ENCODE data around the gene LPAR6.
"Not testable (repeated sequence)": the region's sequence is repeated elsewhere in the genome, so short reads cannot be mapped to it uniquely, and the experiment has no call there.

Gene LPAR6, protein sequence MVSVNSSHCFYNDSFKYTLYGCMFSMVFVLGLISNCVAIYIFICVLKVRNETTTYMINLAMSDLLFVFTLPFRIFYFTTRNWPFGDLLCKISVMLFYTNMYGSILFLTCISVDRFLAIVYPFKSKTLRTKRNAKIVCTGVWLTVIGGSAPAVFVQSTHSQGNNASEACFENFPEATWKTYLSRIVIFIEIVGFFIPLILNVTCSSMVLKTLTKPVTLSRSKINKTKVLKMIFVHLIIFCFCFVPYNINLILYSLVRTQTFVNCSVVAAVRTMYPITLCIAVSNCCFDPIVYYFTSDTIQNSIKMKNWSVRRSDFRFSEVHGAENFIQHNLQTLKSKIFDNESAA

DNA sequence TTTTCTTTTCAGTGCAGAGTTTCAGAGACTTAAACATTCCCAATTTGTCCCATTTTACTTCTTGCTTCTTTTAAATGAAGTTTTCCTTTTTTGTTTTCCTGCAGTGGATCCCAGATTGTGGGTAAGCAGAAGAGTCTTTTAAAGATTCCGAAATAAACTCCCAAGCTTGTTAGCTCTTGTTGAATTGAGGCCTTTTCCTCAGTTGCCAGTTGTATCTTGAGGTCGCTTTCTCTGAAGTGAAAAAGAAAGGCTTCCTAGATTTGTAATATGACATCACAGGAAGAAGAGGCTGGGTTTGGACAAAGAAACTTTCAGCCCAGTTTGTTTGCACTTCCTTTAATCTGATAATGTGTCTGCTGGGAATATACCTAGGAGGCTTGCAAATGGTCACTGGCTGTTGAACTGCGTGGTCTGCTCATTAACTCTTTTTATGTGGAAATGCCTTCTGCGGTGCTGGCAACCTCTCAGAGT is at the start of gene LPAR6:
Gene LPAR6, minus strand, starts transcription at position 233 of the 471 bp plus-strand sequence. CDS start 690 bp downstream, outside the sequence.
- H3K27ac Mint-ChIP-seq, result peak within 1 kb of the TSS; percentile 88
- intact Hi-C loops (cut with micrococcal nuclease), result loop anchor here (5.0 kb wide), 1 partner anchor 79 kb away; no protein-coding TSS in a partner anchor
- no peaks in the 10 kb centered on the region for H3K27me3 Mint-ChIP-seq
- peaks cover 12% of the 10 kb centered on the region for H3K9me3 Mint-ChIP-seq
- peak within 1 kb of the TSS; percentile 83 for H3K4me3 Mint-ChIP-seq
- peaks cover 70% of the 10 kb centered on the region for H3K36me3 Mint-ChIP-seq (ENCODE audit: low read depth)
- no peaks in the 10 kb centered on the region for H3K4me1 Mint-ChIP-seq (ENCODE audit: low read depth)

DNA sequence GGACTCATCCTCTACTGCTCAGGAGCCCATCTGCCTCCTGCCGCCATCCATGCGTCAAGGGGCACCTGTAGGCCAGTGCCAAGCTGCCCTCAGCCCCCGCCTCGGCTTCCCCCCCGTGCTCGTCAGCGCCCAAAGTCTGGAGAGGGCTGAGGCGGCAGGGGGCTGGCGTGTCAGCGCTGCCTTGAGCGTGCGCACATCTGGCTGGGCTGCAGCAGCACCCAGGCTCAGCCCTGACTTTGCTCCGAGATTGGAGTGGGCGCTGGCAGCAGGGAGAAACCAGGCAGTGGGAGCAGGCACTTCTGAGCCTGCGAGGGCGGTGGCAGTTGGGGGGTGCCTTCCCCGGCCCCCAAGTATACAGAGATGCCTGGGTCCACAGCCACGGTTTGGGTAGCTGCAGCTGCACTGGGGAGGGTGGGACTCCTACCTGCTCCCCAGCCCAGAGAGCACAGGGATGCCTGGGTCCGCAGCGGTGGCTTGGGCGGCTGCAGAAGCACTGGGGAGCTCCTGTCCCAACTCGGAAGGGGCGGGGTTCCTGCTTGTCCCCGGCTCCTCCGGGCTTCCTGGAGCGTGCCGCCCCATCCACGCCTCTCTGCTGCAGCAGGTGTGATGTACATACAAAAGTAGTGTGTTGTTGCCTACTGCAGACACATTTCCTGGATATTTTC is 44.8 kb upstream of the LPAR6 start:
- Mint-ChIP-seq H3K27ac (peak overlapping the region; percentile 8), H3K9me3 (peaks cover 20% of the 10 kb centered on the region), H3K4me3 (no peak overlapping the region), H3K27me3 (no peaks in the 10 kb centered on the region), H3K4me1 (ENCODE audit: low read depth) (peaks cover 8% of the 10 kb centered on the region), H3K36me3 (ENCODE audit: low read depth) (peaks cover 86% of the 10 kb centered on the region)
- intact Hi-C loops (cut with micrococcal nuclease), result no loop called here

DNA sequence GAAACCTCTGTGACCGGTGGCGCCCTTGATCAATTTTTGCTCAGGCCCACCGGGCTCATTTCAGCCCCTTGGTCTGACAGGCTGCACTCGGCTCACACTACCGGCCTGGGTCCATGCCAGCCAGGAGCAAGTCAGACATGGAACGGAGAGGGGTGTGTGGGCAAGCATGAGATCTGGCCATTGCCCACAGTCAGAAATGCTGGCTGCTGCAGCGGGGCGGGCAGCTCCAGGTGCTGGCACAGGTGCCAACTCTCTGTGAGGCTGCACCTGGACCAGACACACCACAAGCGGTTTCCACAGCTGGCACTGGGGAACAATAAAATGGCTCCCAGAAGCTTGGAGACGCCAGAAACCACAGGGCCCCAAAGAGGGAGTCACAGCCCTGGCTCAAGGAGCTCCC is 43.6 kb upstream of the LPAR6 start:
- H3K4me1 Mint-ChIP-seq (ENCODE audit: low read depth), result peaks cover 8% of the 10 kb centered on the region
- H3K36me3 Mint-ChIP-seq (ENCODE audit: low read depth), result peaks cover 88% of the 10 kb centered on the region
- no peak overlapping the region for H3K27ac Mint-ChIP-seq
- intact Hi-C loops (cut with micrococcal nuclease), result no loop called here
- H3K9me3 Mint-ChIP-seq, result peaks cover 22% of the 10 kb centered on the region
- H3K4me3 Mint-ChIP-seq, result no peak overlapping the region
- no peaks in the 10 kb centered on the region for H3K27me3 Mint-ChIP-seq

DNA sequence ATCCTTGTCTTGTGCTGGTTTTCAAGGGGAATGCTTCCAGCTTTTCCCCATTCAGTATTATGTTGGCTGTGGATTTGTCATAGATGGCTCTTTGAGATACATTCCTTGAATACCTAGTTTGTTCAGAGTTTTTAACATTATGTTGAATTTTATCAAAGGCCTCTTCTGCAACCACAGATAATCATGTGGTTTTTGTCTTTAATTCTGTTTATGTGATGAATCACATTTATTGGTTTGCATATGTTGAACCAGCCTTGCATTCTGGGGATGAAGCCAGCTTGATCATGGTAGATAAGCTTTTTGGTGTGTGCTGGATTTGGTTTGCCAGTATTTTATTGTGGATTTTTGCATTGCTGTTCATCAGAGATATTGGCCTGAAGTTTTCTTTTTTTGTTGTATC is 38.3 kb upstream of the LPAR6 start:
- intact Hi-C loops (cut with micrococcal nuclease); H3K27me3 Mint-ChIP-seq; H3K4me3 Mint-ChIP-seq; H3K27ac Mint-ChIP-seq: not testable (repeated sequence)
- Mint-ChIP-seq H3K36me3 (ENCODE audit: low read depth) (peaks cover 55% of the 10 kb centered on the region), H3K4me1 (ENCODE audit: low read depth) (peaks cover 23% of the 10 kb centered on the region), H3K9me3 (peaks cover 29% of the 10 kb centered on the region)

DNA sequence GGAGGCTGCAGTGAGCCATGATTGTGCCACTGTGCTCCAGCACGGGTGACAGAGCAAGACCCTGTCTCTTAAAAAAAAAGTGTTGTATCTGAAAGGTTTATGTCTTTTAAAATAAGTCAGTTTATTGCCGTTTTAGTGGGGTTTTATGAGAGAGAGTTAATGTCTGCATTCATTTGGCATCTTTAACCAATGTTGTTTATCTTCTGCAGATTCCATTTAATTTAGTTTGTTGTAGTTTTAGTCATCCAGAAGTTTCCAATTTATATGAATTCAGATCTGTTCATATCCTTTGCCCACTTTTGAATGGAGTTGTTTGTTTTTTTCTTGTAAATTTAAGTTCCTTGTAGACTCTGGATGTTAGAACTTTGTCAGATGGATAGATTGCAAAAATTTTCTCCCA is 36.7 kb upstream of the LPAR6 start:
- H3K4me3 Mint-ChIP-seq, result no peak overlapping the region
- H3K36me3 Mint-ChIP-seq (ENCODE audit: low read depth), result peaks cover 49% of the 10 kb centered on the region
- H3K9me3 Mint-ChIP-seq, result peaks cover 24% of the 10 kb centered on the region
- H3K4me1 Mint-ChIP-seq (ENCODE audit: low read depth), result peaks cover 19% of the 10 kb centered on the region
- H3K27me3 Mint-ChIP-seq, result no peaks in the 10 kb centered on the region
- intact Hi-C loops (cut with micrococcal nuclease), result loop anchor here (5.0 kb wide), 1 partner anchor 33 kb away; no protein-coding TSS in a partner anchor
- H3K27ac Mint-ChIP-seq, result peak overlapping the region; percentile 81

DNA sequence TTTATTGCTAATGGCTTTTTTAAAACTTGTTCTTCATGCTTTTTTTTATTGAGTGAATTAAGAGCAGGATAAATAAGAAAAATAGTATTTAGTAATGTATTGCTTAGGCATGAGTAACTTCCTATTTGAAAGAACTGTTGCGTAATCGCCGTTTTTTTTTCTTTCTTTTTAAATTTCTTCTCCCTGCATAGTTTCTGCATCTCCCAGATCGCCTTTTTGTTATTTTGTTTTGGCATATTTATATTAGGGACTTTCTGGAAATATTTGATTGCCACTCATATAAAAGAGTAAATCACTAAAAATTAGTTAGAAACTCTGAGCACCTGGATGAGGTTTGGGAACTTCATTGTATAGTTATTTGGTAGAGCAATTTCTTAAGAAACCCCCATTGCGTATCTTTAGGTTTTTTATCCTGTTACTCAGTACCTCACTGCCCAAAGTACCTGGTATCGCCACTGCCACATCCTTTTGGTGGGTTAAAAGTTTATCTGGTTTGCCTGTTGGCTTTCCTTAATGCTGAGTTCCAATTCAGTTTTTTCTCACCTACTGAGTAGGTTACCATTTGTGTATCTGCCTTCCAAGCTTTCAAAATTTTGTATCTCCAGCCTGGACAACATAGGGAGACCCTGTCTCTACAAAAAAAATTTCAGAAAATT is 36.2 kb upstream of the LPAR6 start:
- Mint-ChIP-seq H3K4me3 (peak overlapping the region; percentile 44), H3K36me3 (ENCODE audit: low read depth) (peaks cover 49% of the 10 kb centered on the region), H3K4me1 (ENCODE audit: low read depth) (peaks cover 21% of the 10 kb centered on the region), H3K27me3 (no peaks in the 10 kb centered on the region), H3K27ac (peak overlapping the region; percentile 81), H3K9me3 (peaks cover 18% of the 10 kb centered on the region)
- intact Hi-C loops (cut with micrococcal nuclease), result loop anchor here (5.0 kb wide), 1 partner anchor 33 kb away; no protein-coding TSS in a partner anchor

DNA sequence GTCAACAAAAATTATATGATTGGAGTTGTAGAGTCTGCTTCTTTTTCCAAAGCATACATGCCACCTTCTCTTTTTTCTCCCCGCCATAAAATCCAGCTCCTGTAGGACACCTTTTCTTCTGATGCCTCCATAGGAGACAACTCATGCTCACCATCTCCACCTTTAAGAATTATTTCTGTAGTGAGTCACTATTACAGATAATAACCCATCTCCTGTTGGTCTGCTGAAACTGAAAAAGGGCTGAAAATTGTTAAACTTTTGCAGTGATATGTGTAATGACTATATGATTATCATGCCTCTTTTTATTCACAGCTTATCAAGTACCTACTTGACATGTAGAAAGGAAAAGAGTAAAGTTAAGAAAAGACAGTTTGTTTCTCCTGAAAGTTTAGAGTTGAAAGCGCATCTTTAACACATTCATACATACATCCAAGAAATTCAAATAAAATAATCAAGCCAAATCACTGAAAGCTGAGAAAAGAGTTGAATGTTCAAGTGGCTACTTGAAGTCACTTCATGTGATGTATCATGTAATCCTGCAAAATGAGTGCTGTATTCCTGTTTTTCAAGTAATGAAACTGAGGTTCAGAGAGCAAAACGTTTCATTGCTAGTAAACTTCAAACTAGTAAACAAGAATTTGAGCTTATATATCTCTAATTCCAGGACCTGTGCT is 35.5 kb upstream of the LPAR6 start:
- H3K4me3 Mint-ChIP-seq, result no peak overlapping the region
- intact Hi-C loops (cut with micrococcal nuclease), result loop anchor here (5.0 kb wide), 1 partner anchor 34 kb away; no protein-coding TSS in a partner anchor
- H3K27ac Mint-ChIP-seq, result peak overlapping the region; percentile 81
- H3K36me3 Mint-ChIP-seq (ENCODE audit: low read depth), result peaks cover 45% of the 10 kb centered on the region
- peaks cover 24% of the 10 kb centered on the region for H3K4me1 Mint-ChIP-seq (ENCODE audit: low read depth)
- H3K9me3 Mint-ChIP-seq, result peaks cover 17% of the 10 kb centered on the region
- no peaks in the 10 kb centered on the region for H3K27me3 Mint-ChIP-seq

DNA sequence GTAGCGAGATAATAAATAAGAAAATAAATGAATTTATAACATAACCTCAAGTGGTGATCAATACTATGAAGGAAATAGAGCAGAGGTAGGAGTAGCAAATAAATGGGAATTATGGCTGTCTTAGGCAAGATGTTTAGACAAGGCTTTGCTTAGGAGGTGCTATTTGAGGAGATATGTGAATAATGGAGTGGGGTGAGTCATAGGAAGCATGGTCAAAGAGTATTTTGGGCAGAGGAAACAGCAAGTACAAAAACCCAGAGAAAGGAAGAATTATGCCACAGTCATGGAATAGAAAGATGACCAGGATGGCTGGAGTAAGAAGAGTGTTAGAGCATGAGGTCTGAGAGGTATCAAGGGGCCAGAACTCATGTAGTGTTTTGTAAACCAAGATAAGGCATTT is 33.6 kb upstream of the LPAR6 start:
- Mint-ChIP-seq H3K4me3 (no peak overlapping the region), H3K4me1 (ENCODE audit: low read depth) (peaks cover 24% of the 10 kb centered on the region), H3K9me3 (peaks cover 14% of the 10 kb centered on the region), H3K27ac (no peak overlapping the region), H3K27me3 (no peaks in the 10 kb centered on the region), H3K36me3 (ENCODE audit: low read depth) (peaks cover 25% of the 10 kb centered on the region)
- intact Hi-C loops (cut with micrococcal nuclease), result loop anchor here (5.0 kb wide), 1 partner anchor 36 kb away; no protein-coding TSS in a partner anchor

DNA sequence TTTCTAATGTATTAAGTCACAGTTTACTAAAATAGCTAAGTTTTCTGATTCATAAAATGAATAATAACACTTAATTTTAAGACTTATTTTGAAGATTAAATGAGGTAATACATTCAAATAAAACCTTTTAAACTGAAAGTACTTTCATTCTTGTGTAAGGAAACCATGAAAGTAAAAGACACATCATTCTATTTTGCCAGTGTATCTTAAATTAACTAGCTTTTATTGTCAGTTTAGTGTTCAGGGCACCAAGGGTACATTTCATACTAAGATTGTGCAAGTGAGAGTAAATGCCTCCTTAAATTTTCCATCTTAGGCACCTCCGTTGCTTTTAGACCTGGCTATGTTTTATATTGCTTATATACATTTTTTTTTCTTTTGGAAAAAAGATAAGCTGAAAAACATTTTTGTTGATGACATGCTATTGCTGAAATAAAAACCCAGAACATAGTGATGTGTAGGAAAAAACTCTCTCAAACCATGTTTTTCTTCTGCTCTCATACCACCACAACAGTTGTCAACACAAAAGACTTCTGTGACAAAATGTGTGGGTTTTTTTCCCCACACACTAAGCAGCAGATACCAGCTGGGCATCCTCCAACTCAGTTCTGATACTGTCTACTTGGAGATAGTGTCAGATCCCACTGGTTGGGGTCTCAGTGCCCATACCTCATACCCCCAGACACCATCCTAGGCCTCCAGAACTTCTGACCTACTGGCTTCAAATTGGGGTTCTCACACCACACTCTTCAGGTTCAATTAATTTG is 30.7 kb upstream of the LPAR6 start:
- H3K4me1 Mint-ChIP-seq (ENCODE audit: low read depth), result peaks cover 18% of the 10 kb centered on the region
- H3K27ac Mint-ChIP-seq, result peak overlapping the region; percentile 18

DNA sequence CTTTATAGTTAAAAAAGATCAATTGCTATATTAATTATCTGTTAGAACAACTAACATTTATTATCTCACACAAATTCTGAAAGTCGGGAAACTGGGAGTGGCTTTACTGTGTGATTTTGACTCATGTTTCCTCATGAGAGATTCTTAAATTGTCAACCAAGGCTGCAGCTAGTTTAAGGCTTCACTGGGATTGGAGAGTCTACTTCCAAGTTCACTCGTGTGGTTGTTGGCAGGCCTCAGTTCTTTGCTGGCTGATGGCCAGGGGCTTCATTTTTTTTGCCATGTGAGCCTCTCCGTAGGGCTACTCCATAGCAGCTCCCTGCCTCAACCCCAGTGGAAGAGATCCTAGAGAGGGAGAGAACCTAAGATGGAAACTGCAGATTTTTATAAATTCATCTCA is 24.5 kb upstream of the LPAR6 start:
- H3K9me3 Mint-ChIP-seq, result no peaks in the 10 kb centered on the region
- peak overlapping the region; percentile 93 for H3K27ac Mint-ChIP-seq
- no peak overlapping the region for H3K4me3 Mint-ChIP-seq
- peaks cover 48% of the 10 kb centered on the region for H3K4me1 Mint-ChIP-seq (ENCODE audit: low read depth)
- intact Hi-C loops (cut with micrococcal nuclease), result loop anchor here (5.0 kb wide), 2 partner anchors 35 to 40 kb away; no protein-coding TSS in a partner anchor
- no peaks in the 10 kb centered on the region for H3K27me3 Mint-ChIP-seq
- H3K36me3 Mint-ChIP-seq (ENCODE audit: low read depth), result peaks cover 22% of the 10 kb centered on the region

More for the DNA sequence above, 30.7 kb upstream of the LPAR6 start:
- Mint-ChIP-seq H3K4me3 (no peak overlapping the region), H3K27me3 (no peaks in the 10 kb centered on the region), H3K9me3 (no peaks in the 10 kb centered on the region), H3K36me3 (ENCODE audit: low read depth) (peaks cover 16% of the 10 kb centered on the region)
- intact Hi-C loops (cut with micrococcal nuclease), result no loop called here

DNA sequence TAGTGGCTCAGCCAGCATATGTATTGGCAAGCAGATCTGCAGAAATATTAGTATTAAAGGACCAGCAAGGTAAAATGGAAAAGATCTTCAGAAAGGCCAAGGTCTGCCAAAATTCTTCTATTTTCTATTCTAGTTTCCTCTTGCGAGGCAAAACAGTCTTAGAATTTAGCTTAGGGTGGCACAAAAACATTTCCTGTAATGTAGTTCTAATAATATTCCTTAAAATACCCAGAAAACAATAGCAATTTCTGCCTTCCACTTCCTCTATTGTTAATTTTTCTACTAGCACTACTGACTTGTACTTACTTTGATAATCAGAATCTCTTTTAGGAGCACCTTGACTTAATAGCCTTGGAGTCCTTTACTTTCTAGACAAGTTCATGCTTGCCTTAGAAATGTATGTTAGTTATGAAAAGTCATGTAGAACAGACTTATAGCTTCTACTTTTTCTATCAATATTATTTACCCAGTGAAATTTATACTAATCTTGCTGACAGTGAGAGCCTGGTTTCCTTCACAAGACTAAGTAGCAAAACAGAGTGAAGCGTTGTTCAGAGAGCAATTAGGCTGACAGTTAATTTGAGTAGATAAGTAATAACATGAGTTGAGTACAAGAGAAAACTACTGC is 23.9 kb upstream of the LPAR6 start:
- no peaks in the 10 kb centered on the region for H3K9me3 Mint-ChIP-seq
- peaks cover 54% of the 10 kb centered on the region for H3K4me1 Mint-ChIP-seq (ENCODE audit: low read depth)
- peaks cover 28% of the 10 kb centered on the region for H3K36me3 Mint-ChIP-seq (ENCODE audit: low read depth)
- peak overlapping the region; percentile 55 for H3K4me3 Mint-ChIP-seq
- H3K27me3 Mint-ChIP-seq, result no peaks in the 10 kb centered on the region
- H3K27ac Mint-ChIP-seq, result peak overlapping the region; percentile 93
- intact Hi-C loops (cut with micrococcal nuclease), result loop anchor here (5.0 kb wide), 2 partner anchors 34 to 41 kb away; no protein-coding TSS in a partner anchor

DNA sequence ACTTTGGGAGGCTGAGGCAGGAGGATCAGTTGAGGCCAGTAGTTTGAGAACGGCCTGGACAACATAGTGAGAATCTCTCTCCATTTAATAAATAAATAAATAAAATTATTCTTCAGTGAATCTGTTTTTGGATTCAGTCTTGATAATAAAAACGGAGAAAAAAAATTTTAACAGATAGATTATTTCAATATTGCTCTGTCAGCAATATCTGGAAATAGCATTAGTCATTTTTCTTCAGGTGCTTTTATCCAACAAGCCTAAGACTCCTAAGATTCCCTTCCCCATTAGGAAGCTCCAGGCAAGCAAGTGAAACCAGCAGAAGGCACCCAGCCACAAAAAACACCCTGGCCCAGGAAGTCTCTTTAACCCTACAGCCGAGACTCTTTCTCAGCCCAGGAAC is 21.3 kb upstream of the LPAR6 start:
- Mint-ChIP-seq H3K27ac (peak overlapping the region; percentile 93), H3K27me3 (no peaks in the 10 kb centered on the region), H3K4me1 (ENCODE audit: low read depth) (peaks cover 61% of the 10 kb centered on the region), H3K4me3 (no peak overlapping the region), H3K9me3 (no peaks in the 10 kb centered on the region), H3K36me3 (ENCODE audit: low read depth) (peaks cover 31% of the 10 kb centered on the region)
- intact Hi-C loops (cut with micrococcal nuclease), result no loop called here
